D721Med (cell line): Measurements from ENCODE around the gene LIPH.
"Not testable (repeated sequence)": the region's sequence is repeated elsewhere in the genome, so short reads cannot be mapped to it uniquely, and the experiment has no call there.

Experiments
- DNase-seq: peaks from one replicate; pipeline ENCODE4 v3.0.0; 2011; ENCODE audit warnings: low spot score; ENCODE audit not compliant: insufficient read length
- FAIRE-seq: peaks from 2 replicates; lab custom pipeline; 2011; peaks lifted over from hg19 to GRCh38; lab: Jason Lieb, UNC
- TF ChIP-seq, protein P1 (sequence below): IDR thresholded peaks from 2 replicates; pipeline ENCODE4 v1.5.1; 2012; ENCODE audit warnings: mild to moderate bottlenecking, control low read depth; ENCODE audit not compliant: insufficient read depth; ENCODE audit errors: missing control alignments

Gene LIPH

DNA sequence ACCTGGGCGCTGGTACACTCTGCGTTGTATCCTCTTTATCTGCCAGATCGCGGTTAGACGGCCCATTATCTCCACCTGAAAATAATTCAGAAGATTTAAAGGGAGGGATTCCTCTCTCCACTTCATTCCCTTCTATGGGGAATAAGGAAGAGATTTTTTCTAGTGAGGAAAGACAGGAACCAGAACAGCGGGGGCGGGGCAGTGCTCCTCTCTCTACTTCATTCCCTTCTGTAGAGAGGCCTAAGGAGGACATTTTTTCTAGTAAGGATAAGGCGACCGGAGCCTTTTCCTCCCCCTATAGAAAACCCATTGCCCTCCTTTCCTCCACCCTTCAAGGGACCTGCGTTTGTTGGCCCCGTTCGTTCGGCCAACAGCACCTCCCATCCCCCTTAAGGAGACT, 8.3 kb upstream of the LIPH start:
- DNase-seq (no peak), FAIRE-seq (no peak)
- TF ChIP-seq, protein P1, sequence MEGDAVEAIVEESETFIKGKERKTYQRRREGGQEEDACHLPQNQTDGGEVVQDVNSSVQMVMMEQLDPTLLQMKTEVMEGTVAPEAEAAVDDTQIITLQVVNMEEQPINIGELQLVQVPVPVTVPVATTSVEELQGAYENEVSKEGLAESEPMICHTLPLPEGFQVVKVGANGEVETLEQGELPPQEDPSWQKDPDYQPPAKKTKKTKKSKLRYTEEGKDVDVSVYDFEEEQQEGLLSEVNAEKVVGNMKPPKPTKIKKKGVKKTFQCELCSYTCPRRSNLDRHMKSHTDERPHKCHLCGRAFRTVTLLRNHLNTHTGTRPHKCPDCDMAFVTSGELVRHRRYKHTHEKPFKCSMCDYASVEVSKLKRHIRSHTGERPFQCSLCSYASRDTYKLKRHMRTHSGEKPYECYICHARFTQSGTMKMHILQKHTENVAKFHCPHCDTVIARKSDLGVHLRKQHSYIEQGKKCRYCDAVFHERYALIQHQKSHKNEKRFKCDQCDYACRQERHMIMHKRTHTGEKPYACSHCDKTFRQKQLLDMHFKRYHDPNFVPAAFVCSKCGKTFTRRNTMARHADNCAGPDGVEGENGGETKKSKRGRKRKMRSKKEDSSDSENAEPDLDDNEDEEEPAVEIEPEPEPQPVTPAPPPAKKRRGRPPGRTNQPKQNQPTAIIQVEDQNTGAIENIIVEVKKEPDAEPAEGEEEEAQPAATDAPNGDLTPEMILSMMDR, result no peak

DNA sequence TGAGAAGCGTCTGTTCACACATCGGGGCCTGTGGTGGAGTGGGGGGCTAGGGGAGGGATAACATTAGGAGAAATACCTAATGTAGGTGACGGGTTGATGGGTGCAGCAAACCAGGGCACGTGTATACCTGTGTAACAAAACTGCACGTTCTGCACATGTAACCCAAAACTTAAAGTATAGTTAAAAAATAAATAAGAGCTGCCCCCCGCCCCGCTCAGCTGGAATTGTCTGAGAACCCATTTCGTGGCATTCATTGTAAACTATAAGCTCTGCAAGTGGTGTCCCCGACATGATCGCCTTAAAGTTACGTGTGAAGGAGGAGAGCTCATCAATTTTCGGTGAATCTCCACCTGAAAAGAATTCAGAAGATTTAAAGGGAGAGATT, 7.3 kb upstream of the LIPH start:
- TF ChIP-seq, protein P1, result no peak
- no peak for FAIRE-seq
- DNase-seq, result no peak

GRCh38 chr3:185558395-185558794, 6.0 kb upstream of the LIPH start:
- FAIRE-seq (no peak), DNase-seq (no peak)
- TF ChIP-seq, protein P1, result no peak

DNA sequence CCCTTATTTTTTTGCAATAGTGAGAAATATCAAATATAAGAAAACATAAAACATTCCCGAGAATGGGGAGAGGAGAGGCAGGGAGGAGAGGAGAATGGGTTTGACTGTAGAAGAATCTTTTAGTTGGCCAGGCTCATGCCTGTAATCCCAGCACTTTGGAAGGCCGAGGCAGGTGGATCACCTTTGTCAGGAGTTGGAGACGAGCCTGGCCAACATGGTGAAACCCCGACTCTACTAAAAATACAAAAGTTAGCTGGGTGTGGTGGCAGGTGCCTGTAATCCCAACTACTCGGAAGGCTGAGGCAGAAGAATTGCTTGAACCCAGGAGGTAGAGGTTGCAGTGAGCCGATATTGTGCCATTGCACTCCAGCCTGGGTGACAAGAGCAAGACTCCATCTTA, 4.3 kb upstream of the LIPH start:
- not testable (repeated sequence) for FAIRE-seq, DNase-seq

DNA sequence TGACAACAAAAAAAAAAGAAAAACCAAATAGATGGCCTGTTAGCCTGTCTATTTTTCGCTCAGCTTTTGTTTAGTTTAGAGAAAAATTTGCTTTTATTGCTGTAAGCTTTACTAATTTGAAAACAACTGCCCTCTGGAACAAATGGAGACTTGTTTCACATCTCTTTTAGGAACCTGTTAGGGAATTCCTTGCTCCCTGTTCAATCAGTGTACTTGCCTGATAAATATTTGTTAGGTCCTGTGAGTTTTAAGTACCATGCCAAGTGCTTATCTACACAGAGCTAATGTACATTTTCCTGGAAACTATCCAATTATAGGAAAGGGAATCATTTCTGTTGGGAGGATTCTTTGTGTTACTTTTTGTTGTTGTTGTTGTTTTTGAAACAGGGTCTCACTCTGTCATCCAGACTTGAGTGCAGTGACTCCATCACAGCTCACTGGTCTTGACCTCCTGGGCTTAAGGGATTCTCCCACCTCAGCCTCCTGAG, 3.5 kb upstream of the LIPH start:
- DNase-seq (no peak), FAIRE-seq (no peak)
- TF ChIP-seq, protein P1, result no peak

DNA sequence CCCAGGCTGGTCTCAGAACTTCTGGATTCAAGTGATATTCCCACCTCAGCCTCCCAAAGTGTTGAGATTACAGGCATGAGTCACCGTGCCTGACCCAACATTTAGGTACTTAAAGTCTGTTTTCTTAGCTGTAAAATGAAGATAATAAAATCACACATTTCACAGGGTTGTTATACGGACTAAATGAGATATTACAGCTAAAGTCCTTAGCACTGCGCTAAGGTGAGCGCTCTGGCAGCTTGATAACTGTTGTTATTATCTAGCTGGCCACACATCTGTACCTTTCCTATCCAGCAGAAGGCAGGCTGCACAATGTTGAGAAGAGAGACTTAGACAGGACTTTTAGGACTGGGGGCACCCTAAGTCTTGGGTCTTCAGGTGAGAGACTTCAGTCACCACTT, 2.7 kb upstream of the LIPH start:
- DNase-seq, result no peak
- TF ChIP-seq, protein P1, result no peak
- no peak for FAIRE-seq

- TF ChIP-seq, protein P1, result no peak
- DNase-seq, result no peak
- no peak for FAIRE-seq
Observed at GRCh38 chr3:185549651-185550111, 2.7 kb downstream of the LIPH start.

DNA sequence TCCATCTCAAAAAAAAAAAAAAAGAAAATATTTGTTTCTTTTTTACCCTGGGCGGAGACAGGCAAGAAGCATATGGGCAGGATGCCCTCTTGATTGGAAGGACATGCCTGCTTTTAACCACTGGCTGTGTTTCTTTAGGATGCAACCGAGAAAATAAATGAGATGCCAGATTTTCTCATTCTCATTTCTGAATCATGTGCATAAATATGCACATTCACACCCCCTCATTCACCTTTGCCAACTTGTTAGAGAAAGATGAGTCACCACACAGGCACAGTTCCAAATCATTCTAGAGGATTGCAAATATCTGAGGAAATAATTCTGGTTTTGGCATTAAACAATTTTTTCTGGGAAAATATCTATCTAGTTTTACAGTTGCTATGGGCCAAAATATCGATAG, 3.3 kb downstream of the LIPH start:
- no peak for DNase-seq
- TF ChIP-seq, protein P1, result no peak
- FAIRE-seq, result no peak
